ENCODE data around the gene TFAP2C.

DNA sequence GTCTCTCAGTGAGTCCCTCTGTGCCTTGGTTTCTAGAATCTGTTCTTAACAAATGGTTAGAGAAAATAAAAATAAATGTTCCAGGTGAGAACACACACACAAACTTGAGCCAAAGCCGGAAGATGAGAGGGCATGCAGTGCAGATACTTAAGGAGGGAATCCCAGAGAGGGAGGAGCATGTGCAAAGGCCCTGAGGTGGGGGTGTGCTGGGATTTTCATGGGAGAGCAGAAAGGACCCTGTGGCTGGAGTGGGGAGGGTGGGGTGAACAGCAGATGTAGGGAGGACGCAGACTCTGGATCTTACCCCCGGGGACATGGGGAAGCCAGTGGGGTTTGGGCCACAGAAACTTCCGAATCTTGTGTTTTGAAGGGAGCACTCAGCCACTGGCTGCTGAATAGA lies 17.5 kb downstream of the TFAP2C start:
- no peak for TF ChIP-seq POLR2A (IDR thresholded peaks at IDR 0.05)
- TF ChIP-seq, protein P1, sequence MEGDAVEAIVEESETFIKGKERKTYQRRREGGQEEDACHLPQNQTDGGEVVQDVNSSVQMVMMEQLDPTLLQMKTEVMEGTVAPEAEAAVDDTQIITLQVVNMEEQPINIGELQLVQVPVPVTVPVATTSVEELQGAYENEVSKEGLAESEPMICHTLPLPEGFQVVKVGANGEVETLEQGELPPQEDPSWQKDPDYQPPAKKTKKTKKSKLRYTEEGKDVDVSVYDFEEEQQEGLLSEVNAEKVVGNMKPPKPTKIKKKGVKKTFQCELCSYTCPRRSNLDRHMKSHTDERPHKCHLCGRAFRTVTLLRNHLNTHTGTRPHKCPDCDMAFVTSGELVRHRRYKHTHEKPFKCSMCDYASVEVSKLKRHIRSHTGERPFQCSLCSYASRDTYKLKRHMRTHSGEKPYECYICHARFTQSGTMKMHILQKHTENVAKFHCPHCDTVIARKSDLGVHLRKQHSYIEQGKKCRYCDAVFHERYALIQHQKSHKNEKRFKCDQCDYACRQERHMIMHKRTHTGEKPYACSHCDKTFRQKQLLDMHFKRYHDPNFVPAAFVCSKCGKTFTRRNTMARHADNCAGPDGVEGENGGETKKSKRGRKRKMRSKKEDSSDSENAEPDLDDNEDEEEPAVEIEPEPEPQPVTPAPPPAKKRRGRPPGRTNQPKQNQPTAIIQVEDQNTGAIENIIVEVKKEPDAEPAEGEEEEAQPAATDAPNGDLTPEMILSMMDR (IDR thresholded peaks at IDR 0.05), result no peak
